Measurements from ENCODE around the gene NPPB. TPM values are rescaled to one million over a fixed set of nuclear protein-coding genes. Genes with fewer than 3 reads are reported as not detected.

Gene NPPB
- total and polyA plus RNA-seq, 9 of the 15 experiments (the other 6 are each of a cell fraction or from before 2014, with no cell fraction given): not detected

DNA sequence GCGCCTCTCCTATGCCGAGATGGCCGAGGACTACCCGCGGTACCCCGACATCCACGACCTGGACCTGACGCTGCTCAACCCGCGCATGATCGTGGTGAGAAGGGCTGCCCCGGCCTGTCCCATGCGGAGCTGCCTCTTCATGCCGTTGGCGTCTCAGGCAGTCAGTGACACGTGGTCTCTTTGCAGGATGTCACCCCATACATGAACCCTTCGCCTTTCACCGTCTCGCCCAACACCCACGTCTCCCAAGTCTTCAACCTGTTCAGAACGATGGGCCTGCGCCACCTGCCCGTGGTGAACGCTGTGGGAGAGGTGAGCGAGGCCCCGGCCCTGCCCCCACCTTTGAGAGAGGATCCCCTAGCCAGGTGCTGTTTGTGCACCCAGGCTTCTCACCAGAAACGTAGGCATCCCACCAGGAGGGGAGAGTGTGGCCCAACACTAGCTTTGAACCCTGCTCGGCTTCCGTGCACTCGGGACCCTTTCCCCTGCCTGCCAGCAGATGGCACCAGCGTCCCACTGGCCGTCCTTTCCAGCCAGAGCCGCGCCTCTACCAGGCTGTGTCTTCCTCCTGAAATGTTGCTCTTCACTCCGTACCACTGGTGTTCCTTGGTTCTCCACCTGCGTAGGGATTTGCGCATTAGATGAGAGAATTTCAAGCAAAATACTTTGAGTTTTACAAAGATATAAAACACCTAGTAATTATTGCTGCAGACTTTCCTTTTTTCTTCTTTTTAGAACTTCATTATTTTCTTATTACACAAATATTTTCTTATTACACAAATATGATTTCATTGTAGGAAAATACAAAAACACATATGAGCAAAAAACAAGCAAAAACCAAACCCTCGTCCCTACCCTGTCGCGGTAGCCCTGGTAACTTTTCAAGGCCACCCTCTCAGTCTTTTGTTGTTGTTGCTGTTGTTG is 20.1 kb downstream of the NPPB start (continued):
- TF ChIP-seq, protein P1, sequence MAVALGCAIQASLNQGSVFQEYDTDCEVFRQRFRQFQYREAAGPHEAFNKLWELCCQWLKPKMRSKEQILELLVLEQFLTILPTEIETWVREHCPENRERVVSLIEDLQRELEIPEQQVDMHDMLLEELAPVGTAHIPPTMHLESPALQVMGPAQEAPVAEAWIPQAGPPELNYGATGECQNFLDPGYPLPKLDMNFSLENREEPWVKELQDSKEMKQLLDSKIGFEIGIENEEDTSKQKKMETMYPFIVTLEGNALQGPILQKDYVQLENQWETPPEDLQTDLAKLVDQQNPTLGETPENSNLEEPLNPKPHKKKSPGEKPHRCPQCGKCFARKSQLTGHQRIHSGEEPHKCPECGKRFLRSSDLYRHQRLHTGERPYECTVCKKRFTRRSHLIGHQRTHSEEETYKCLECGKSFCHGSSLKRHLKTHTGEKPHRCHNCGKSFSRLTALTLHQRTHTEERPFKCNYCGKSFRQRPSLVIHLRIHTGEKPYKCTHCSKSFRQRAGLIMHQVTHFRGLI (CRISPR knock-in tag; IDR thresholded peaks at IDR 0.05): no peak
- TF ChIP-seq, protein P2, sequence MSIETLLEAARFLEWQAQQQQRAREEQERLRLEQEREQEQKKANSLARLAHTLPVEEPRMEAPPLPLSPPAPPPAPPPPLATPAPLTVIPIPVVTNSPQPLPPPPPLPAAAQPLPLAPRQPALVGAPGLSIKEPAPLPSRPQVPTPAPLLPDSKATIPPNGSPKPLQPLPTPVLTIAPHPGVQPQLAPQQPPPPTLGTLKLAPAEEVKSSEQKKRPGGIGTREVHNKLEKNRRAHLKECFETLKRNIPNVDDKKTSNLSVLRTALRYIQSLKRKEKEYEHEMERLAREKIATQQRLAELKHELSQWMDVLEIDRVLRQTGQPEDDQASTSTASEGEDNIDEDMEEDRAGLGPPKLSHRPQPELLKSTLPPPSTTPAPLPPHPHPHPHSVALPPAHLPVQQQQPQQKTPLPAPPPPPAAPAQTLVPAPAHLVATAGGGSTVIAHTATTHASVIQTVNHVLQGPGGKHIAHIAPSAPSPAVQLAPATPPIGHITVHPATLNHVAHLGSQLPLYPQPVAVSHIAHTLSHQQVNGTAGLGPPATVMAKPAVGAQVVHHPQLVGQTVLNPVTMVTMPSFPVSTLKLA (conservative IDR thresholded peaks at IDR 0.05): peak in 1 of 2 experiments; percentile 39; a peak in 1 of 4 replicates
- no peak for TF ChIP-seq SRSF3 (IDR thresholded peaks at IDR 0.05; ENCODE audit: insufficient read depth, low read length)
- TF ChIP-seq, protein P3, sequence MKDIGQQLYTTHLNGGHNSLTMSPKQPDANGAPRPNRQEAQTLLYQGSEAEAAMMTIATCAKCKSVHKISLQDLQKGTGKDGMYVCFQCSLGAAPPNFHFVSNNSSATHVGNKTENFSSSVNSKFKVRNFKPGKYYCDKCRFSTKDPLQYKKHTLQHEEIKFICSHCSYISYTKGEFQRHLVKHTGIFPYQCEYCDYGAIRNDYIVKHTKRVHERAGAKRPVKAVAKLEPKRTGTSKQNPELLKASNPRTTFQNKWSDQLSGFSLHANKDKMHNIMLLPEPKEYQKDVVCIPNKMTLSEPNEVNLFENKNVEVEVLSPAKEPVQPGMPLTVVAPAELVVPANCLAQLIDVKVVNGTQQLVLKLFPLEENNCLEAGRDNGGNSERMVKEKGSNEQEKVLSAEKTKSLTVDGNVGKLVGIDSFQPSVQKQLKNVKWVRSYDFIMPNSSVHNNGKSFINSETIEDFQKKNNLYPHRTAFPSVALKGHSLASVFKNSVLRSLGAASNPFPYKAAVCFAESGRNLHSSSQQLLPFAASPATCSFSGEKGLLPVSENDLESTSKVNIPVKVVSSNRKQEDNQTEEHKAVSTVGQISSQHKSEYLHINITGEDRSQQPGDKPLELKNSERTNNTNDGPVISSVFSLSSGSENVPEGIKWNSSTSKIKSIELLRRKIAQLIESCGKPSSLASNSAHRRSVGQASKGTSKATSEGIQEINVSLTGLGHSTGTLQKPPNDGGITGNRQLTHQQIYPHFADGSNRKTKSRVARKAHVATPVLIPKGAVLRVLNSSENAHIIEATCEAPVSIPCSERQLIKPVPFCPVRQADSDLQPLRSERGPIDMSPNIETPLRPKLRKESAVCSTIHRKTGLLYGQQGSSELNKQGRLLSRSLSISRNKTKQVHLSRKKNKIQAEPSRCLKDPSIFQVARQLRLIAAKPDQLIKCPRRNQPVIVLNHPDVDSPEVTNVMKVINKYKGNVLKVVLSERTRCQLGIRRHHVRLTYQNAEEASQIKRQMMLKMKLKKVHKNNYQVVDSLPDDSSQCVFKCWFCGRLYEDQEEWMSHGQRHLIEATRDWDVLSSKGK (CRISPR knock-in tag; IDR thresholded peaks at IDR 0.05): no peak
- TF ChIP-seq, protein P4, sequence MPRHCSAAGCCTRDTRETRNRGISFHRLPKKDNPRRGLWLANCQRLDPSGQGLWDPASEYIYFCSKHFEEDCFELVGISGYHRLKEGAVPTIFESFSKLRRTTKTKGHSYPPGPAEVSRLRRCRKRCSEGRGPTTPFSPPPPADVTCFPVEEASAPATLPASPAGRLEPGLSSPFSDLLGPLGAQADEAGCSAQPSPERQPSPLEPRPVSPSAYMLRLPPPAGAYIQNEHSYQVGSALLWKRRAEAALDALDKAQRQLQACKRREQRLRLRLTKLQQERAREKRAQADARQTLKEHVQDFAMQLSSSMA (CRISPR knock-in tag; IDR thresholded peaks at IDR 0.05): no peak
- TF ChIP-seq TRIM24 (IDR thresholded peaks at IDR 0.05): no peak
- TF ChIP-seq RB1 (IDR thresholded peaks at IDR 0.05; ENCODE audit: low read depth): peak; percentile 72; the same call in 1 of the 2 replicates
- TF ChIP-seq KLF10 (CRISPR knock-in tag; IDR thresholded peaks at IDR 0.05): no peak
- TF ChIP-seq, protein P5, sequence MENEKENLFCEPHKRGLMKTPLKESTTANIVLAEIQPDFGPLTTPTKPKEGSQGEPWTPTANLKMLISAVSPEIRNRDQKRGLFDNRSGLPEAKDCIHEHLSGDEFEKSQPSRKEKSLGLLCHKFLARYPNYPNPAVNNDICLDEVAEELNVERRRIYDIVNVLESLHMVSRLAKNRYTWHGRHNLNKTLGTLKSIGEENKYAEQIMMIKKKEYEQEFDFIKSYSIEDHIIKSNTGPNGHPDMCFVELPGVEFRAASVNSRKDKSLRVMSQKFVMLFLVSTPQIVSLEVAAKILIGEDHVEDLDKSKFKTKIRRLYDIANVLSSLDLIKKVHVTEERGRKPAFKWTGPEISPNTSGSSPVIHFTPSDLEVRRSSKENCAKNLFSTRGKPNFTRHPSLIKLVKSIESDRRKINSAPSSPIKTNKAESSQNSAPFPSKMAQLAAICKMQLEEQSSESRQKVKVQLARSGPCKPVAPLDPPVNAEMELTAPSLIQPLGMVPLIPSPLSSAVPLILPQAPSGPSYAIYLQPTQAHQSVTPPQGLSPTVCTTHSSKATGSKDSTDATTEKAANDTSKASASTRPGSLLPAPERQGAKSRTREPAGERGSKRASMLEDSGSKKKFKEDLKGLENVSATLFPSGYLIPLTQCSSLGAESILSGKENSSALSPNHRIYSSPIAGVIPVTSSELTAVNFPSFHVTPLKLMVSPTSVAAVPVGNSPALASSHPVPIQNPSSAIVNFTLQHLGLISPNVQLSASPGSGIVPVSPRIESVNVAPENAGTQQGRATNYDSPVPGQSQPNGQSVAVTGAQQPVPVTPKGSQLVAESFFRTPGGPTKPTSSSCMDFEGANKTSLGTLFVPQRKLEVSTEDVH (IDR thresholded peaks at IDR 0.05; ENCODE audit: low read depth, partially characterized antibody): peak; percentile 26
- 0 out of 2 replicates have a peak, but pooled peaks have one; percentile 36 for TF ChIP-seq ZNF766 (CRISPR knock-in tag; conservative IDR thresholded peaks at IDR 0.05)
- TF ChIP-seq HDGF (IDR thresholded peaks at IDR 0.05): peak; percentile 83; the same call in 1 of the 2 replicates
- TF ChIP-seq, protein P6, sequence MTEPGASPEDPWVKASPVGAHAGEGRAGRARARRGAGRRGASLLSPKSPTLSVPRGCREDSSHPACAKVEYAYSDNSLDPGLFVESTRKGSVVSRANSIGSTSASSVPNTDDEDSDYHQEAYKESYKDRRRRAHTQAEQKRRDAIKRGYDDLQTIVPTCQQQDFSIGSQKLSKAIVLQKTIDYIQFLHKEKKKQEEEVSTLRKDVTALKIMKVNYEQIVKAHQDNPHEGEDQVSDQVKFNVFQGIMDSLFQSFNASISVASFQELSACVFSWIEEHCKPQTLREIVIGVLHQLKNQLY (CRISPR knock-in tag; conservative IDR thresholded peaks at IDR 0.05): peak in 1 of 2 experiments; percentile 71; a peak in 1 of 4 replicates
- TF ChIP-seq SMARCA4 (IDR thresholded peaks at IDR 0.05): 0 out of 2 replicates have a peak, but pooled peaks have one; percentile 10
- peak; percentile 66; the same call in 1 of the 2 replicates for TF ChIP-seq ZNF24 (IDR thresholded peaks at IDR 0.05)
- no peak for TF ChIP-seq KAT8 (IDR thresholded peaks at IDR 0.05; ENCODE audit: low read depth)

Measured in K562 (cell line).